GM19452 (cell line): ENCODE data around the gene CINP.
A peak's percentile ranks its signal among the peaks of the same experiment; 100 is the strongest.

Source experiments
- ATAC-seq: cut with Tn5 transposase; IDR thresholded peaks from one replicate; pipeline ENCODE4 v1.9.1; 2021; ENCODE audit not compliant: unreplicated experiment

Gene CINP

GRCh38 chr14:102362545-102363181 is at the start of gene CINP, which contains the start of gene TECPR2:
CINP (minus strand) TSS chr14:102362890; CDS start chr14:102362851, 39 bp downstream.
TECPR2 (plus strand) TSS chr14:102362941; CDS start chr14:102376722, 13,781 bp downstream.
- peak; percentile 84 for ATAC-seq

GRCh38 chr14:102408724-102409123 is 46.0 kb upstream of the CINP start:
- ATAC-seq = no peak

- no peak for ATAC-seq
These were observed 44.6 kb upstream of the CINP start for GRCh38 chr14:102407258-102407657.

GRCh38 chr14:102403028-102403427 is 40.3 kb upstream of the CINP start:
- ATAC-seq = no peak

GRCh38 chr14:102396521-102396920 is 33.8 kb upstream of the CINP start:
- no peak for ATAC-seq

- ATAC-seq = no peak
These were observed 32.2 kb upstream of the CINP start for GRCh38 chr14:102394717-102395375.

GRCh38 chr14:102392506-102392905 is 29.8 kb upstream of the CINP start:
- no peak for ATAC-seq

GRCh38 chr14:102390064-102390855 is 27.6 kb upstream of the CINP start:
- ATAC-seq = no peak

- no peak for ATAC-seq
These were observed 26.6 kb upstream of the CINP start for GRCh38 chr14:102389246-102389645.

- no peak for ATAC-seq
These were observed 24.4 kb upstream of the CINP start for GRCh38 chr14:102387086-102387485.

- ATAC-seq = no peak
These were observed 16.1 kb upstream of the CINP start for GRCh38 chr14:102378830-102379229.

- no peak for ATAC-seq
These were observed 15.0 kb upstream of the CINP start for GRCh38 chr14:102377696-102378095.

- no peak for ATAC-seq
These were observed 12.4 kb upstream of the CINP start for GRCh38 chr14:102375119-102375518.

GRCh38 chr14:102374264-102374663 is 11.6 kb upstream of the CINP start:
- ATAC-seq = no peak

- no peak for ATAC-seq
These were observed 10.4 kb upstream of the CINP start for GRCh38 chr14:102373110-102373509.

GRCh38 chr14:102371361-102371760 is 8.7 kb upstream of the CINP start:
- ATAC-seq = no peak

- no peak for ATAC-seq
These were observed 7.7 kb upstream of the CINP start for GRCh38 chr14:102370305-102370809.

GRCh38 chr14:102363182-102363943 is 673 bp upstream of the CINP start:
- ATAC-seq = peak; percentile 39

- peak; percentile 33 for ATAC-seq
These were observed 606 bp downstream of the CINP start for GRCh38 chr14:102362084-102362483.

- ATAC-seq = no peak
These were observed 2.3 kb downstream of the CINP start for GRCh38 chr14:102360388-102360787.

- ATAC-seq = no peak
These were observed 3.3 kb downstream of the CINP start for GRCh38 chr14:102359341-102359740.
